Heart left ventricle (tissue), 16 donors: ENCODE measurements around the gene OSBPL10. TPM values are rescaled to one million over a fixed set of nuclear protein-coding genes. Genes with fewer than 3 reads are reported as not detected.

Experiments
- ATAC-seq, 4 donors: fragments of 200-7000 bp; cut with Tn5 transposase; one replicate each; pipeline ENCODE4 v1.9.1; 2020 to 2022; ENCODE audit warnings: moderate library complexity in 4 of 4, mild to moderate bottlenecking in 3 of 4, moderate number of reproducible peaks in 1 of 4
- DNase-seq, 5 donors: peaks; one replicate each; pipeline ENCODE4 v3.0.0-alpha.2; 2020
- H3K27ac ChIP-seq, 12 donors: fragments of 200-600 bp; sonication (generic) in 4 of 12; one replicate each; pipeline versions ENCODE4 v1.5.0 to v1.8.0; 2016 to 2022; ENCODE audit warnings: mild to moderate bottlenecking in 2 of 12
- H3K27me3 ChIP-seq, 9 donors: fragments of 200-600 bp; sonication (generic) in 2 of 9; one replicate each; pipeline versions ENCODE4 v1.5.1 to v1.8.0; 2016 to 2022; ENCODE audit warnings: mild to moderate bottlenecking in 3 of 9
- H3K36me3 ChIP-seq, 9 donors: fragments of 200-600 bp; sonication (generic) in 2 of 9; one replicate each; pipeline versions ENCODE4 v1.5.0 to v1.8.0; 2018 to 2022; ENCODE audit warnings: mild to moderate bottlenecking in 2 of 9
- H3K4me1 ChIP-seq, 12 donors: fragments of 200-600 bp; sonication (generic) in 4 of 12; one replicate each; pipeline versions ENCODE4 v1.5.0 to v1.8.0; 2016 to 2022; ENCODE audit warnings: mild to moderate bottlenecking in 3 of 12
- H3K4me3 ChIP-seq, 12 donors: fragments of 200-600 bp; sonication (generic) in 4 of 12; one replicate each; pipeline versions ENCODE4 v1.5.0 to v1.8.0; 2017 to 2022; ENCODE audit warnings: mild to moderate bottlenecking in 9 of 12, moderate library complexity in 4 of 12
- H3K9me3 ChIP-seq, 12 donors: fragments of 200-600 bp; sonication (generic) in 4 of 12; one replicate each; pipeline versions ENCODE4 v1.5.0 to v1.8.0; 2016 to 2022; ENCODE audit warnings: mild to moderate bottlenecking in 1 of 12
- POLR2A ChIP-seq, 2 donors: fragments of 450-650 bp; IDR thresholded peaks; one replicate each; pipeline ENCODE4 v1.6.1; 2017; ENCODE audit warnings: antibody characterized with exemption in 2 of 2, mild to moderate bottlenecking in 2 of 2, moderate library complexity in 2 of 2
- WGBS, 4 donors: extraction: QIAGEN DNeasy Blood & Tissue Kit in 2 of 4; methylation state at CpG; one replicate each; pipeline versions ENCODE4 v1.1.5 to v1.1.7; 2013 to 2018; 5-methylcytosine and 5-hydroxymethylcytosine counted together
- intact Hi-C, 10 donors: fragments of 100-400 bp; cut with DNase I; formaldehyde crosslinking; loops; one replicate each; pipeline versions ENCODE4 v1.11.1 to v1.14.2; 2022
- polyA plus RNA-seq, 2 donors: library from polyadenylated mRNA; stranded (reverse); fragments of 200-250 nt; gene quantifications; one replicate each; pipeline ENCODE4 v1.2.3, GENCODE V29; 2013
- total RNA-seq, 9 donors: library from RNA; depleted of rRNA in 2 of 9; stranded (reverse); fragments of >200 nt in 2 of 9; fragmentation: NEBNext Ultra II Directional in 3 of 9; extraction: Animal tissue kit (Norgen Biotek cat#: 25700) in 3 of 9; gene quantifications; one replicate each; pipeline versions ENCODE4 v1.1.0 to v1.2.4, GENCODE V29; 2016 to 2023
- TF ChIP-seq, protein P1 (sequence below), 12 donors: fragments of 200-600 bp; sonication (generic) in 4 of 12; IDR thresholded peaks; one replicate each; pipeline versions ENCODE4 v1.5.0 to v1.8.0; 2018 to 2022; ENCODE audit warnings: antibody characterized with exemption in 12 of 12, mild to moderate bottlenecking in 5 of 12
- donor health status: ischemic (EF 13 %, LVEDD 7.1; RV severe dilation, severe dysfunction).
- donor health status: healthy with polysubstance abuse.
- donor health status: DM: no; HTN: yes; CAD: no.
- donor health status: DM: no; HTN: no; CAD: no.
- donor health status: ischemic (EF 25% LVEDD 6.9; RV normal size, moderate dysfunction).
- donor health status: ischemic (EF 25% LVEDD 5.7; RV mildly dilated, moderate dysfunction).
- donor health status: healthy.
- donor health status: DM: yes; HTN: yes; CAD: no.
- donor health status: ischemic (EF 35%, LVEDD 5.7; RV mildly dilated, moderate dysfunction).
- donor health status: nonischemic (EF 11% LVEDD 7.7; RV severe dilation, severe dysfunction).
- donor health status: DM: yes; HTN: yes; CAD: no.
- donor health status: PGD.
- donor health status: ischemic (EF 29% LVEDD 5.4; RV normal size, mild dysfunction).
- donor health status: nonischemic (EF 23%, LVEDD 6.1; RV moderate dilation, normal function).

OSBPL10 gene
- total and polyA plus RNA-seq, 11 donors = 1.3 to 12.7 (median 3.9) TPM

- TF ChIP-seq, protein P1, sequence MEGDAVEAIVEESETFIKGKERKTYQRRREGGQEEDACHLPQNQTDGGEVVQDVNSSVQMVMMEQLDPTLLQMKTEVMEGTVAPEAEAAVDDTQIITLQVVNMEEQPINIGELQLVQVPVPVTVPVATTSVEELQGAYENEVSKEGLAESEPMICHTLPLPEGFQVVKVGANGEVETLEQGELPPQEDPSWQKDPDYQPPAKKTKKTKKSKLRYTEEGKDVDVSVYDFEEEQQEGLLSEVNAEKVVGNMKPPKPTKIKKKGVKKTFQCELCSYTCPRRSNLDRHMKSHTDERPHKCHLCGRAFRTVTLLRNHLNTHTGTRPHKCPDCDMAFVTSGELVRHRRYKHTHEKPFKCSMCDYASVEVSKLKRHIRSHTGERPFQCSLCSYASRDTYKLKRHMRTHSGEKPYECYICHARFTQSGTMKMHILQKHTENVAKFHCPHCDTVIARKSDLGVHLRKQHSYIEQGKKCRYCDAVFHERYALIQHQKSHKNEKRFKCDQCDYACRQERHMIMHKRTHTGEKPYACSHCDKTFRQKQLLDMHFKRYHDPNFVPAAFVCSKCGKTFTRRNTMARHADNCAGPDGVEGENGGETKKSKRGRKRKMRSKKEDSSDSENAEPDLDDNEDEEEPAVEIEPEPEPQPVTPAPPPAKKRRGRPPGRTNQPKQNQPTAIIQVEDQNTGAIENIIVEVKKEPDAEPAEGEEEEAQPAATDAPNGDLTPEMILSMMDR (IDR thresholded peaks at IDR 0.05) = no peak
- TF ChIP-seq POLR2A (IDR thresholded peaks at IDR 0.05) = no peak
- no peaks in the 10 kb centered on the region for H3K9me3 ChIP-seq
- WGBS, 4 donors = 92 to 97% (median 94%) methylated on average over 4 of the region's 4 CpGs
- H3K4me1 ChIP-seq = peaks cover 0 to 7% (median 0%) of the 10 kb centered on the region in 12 donors
- intact Hi-C loops = loop anchor here in 4 of 10 donors (5.0 to 10.0 kb wide), 4 partner anchors 165 to 1217 kb away; no protein-coding TSS in a partner anchor
- no peaks in the 10 kb centered on the region for H3K27me3 ChIP-seq
- no peak for DNase-seq
- H3K36me3 ChIP-seq = no peaks in the 10 kb centered on the region
- no peak overlapping the region for H3K4me3 ChIP-seq
- H3K27ac ChIP-seq = no peak overlapping the region
- no peak for ATAC-seq
Observed at GRCh38 chr3:31772272-31772671, 208.8 kb downstream of the OSBPL10 start.

- intact Hi-C loops = loop anchor here in 4 of 10 donors (5.0 to 10.0 kb wide), 4 partner anchors 164 to 1216 kb away; no protein-coding TSS in a partner anchor
- H3K4me3 ChIP-seq = no peak overlapping the region
Observed at GRCh38 chr3:31770822-31771326, 210.2 kb downstream of the OSBPL10 start.

DNA sequence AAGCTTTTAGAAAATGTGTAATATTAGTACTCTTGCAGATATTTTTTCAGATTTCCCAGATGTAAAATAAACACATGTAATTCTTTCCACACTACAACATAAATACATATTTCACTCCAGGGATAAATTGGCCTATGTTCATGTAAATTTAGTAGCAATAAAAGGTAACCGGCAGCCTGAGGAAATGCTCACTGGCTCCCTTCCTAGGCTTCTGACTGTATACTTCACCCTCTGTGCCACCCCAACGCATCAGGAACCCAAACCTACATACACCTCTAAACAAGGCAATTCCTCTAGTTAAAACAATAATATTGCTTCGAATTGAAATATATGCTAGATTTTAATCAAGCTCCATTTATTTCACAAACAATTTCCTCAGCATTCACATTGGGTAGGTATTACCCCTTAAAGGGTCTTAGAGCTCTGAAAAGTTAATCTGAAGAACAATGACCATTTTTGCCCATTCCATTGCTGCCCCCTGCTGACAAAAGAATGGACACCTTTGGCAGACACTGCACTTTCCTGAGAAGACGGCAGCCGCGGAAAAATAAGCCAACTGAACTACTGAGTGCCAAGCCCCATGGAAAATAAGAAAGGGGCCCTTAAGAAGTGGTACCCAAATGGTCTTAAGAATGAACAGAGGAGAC is 212.5 kb downstream of the OSBPL10 start:
- Histone ChIP-seq H3K9me3 (no peaks in the 10 kb centered on the region), H3K27ac (no peak overlapping the region), H3K36me3 (no peaks in the 10 kb centered on the region), H3K4me3 (no peak overlapping the region), H3K27me3 (no peaks in the 10 kb centered on the region), H3K4me1 (peaks cover 0 to 7% (median 0%) of the 10 kb centered on the region in 12 donors)
- TF ChIP-seq, protein P1 (IDR thresholded peaks at IDR 0.05) = peak; percentile 57 to 82 (median 68)
- no peak for TF ChIP-seq POLR2A (IDR thresholded peaks at IDR 0.05)
- intact Hi-C loops = loop anchor here (1.0 to 10.0 kb wide), 13 partner anchors 156 to 1004 kb away; partner anchors contain the start of gene STT3B (in 1 of the 10)
- DNase-seq = peak in 4 of 5 donors; percentile 43 to 62 (median 56)
- 32 to 39% (median 36%) methylated on average over 6 of the region's 6 CpGs for WGBS, 4 donors
- peak; percentile 62 to 74 (median 68) for ATAC-seq

More at GRCh38 chr3:31770822-31771326, 210.2 kb downstream of the OSBPL10 start:
- TF ChIP-seq, protein P1 (IDR thresholded peaks at IDR 0.05) = no peak
- no peak for TF ChIP-seq POLR2A (IDR thresholded peaks at IDR 0.05)
- ATAC-seq (no peak), DNase-seq (no peak)
- Histone ChIP-seq H3K27ac (no peak overlapping the region), H3K27me3 (no peaks in the 10 kb centered on the region), H3K9me3 (no peaks in the 10 kb centered on the region), H3K36me3 (no peaks in the 10 kb centered on the region), H3K4me1 (peaks cover 0 to 7% (median 0%) of the 10 kb centered on the region in 12 donors)
- 77 to 82% (median 79%) methylated on average over 5 of the region's 5 CpGs for WGBS, 4 donors

GRCh38 chr3:31767920-31768319 is 213.1 kb downstream of the OSBPL10 start:
- Histone ChIP-seq H3K36me3 (no peaks in the 10 kb centered on the region), H3K4me1 (peaks cover 0 to 7% (median 0%) of the 10 kb centered on the region in 12 donors), H3K9me3 (no peaks in the 10 kb centered on the region), H3K27me3 (no peaks in the 10 kb centered on the region), H3K4me3 (no peak overlapping the region), H3K27ac (no peak overlapping the region)
- no peak for TF ChIP-seq POLR2A (IDR thresholded peaks at IDR 0.05)
- TF ChIP-seq, protein P1 (IDR thresholded peaks at IDR 0.05) = no peak
- WGBS, 4 donors = 89 to 96% (median 93%) methylated on average over 8 of the region's 8 CpGs
- intact Hi-C loops = loop anchor here (1.0 to 10.0 kb wide), 13 partner anchors 155 to 1003 kb away; partner anchors contain the start of gene STT3B (in 1 of the 10)
- no peak for DNase-seq
- ATAC-seq = no peak
